CD4-positive, alpha-beta T cell treated with Interleukin-2 at 100 ng/mL for 4 hours (primary cell): ENCODE results near the gene CAMTA1.

Source experiments
- DNase-seq: peaks from one replicate; pipeline ENCODE4 v3.0.0-alpha.2; 2020; ENCODE audit warnings: low spot score

CAMTA1 gene

DNA sequence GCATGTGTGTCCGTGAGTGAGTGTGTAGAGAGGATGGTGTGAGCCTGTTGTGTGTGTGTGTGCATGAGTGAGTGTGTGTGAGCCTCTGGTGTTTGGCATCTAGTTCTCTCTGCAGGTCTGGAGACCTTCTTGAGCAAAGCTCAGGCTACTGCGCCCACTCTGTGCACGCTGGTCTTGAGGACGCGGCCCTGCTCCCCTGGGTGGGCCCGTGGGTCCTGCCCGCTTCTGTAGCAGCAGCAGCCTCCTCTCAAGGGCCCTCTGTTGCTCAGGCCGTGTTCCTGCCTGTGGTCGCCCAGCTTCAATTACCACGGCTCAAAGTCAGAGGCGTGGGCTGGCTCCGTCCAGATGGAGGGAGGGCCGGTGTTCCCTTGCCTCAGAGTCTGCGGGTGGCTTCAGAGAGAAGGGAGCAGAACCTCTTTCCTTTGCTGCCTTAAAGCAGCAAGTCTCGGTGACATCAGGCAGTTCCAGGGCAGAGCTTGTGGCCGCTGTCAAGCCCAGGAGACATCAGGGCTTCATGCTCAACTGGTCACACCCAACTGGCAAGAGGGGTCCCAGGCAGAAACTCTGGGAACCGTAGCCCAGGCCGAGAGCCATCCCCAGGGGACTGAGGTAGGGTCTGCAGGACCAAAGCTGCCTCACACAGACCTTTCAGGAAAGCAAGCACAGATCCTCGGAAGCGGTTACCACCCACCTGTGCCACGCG lies 715.3 kb downstream of the CAMTA1 start:
- DNase-seq: no peak

DNA sequence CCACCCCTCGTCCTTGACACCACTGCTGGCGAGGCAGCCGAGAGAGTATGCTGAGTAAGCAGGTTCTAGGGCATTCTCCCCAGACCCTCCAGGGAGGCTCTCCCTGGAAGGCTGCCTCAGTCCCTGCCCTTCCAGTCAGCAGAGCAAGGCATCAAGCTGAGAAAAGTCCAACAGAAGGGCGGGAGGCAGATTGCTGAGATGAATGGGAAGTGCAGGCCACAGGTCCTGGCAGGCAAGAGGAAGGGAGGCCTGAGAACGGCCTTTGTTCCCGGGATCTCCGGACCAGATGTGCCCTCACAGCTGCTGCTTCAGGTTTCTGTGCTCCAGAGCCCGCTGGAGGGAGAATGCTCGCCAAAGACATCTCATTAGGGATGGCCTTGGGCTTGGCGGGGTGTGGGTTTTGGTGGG lies 715.8 kb downstream of the CAMTA1 start:
- DNase-seq: no peak

DNA sequence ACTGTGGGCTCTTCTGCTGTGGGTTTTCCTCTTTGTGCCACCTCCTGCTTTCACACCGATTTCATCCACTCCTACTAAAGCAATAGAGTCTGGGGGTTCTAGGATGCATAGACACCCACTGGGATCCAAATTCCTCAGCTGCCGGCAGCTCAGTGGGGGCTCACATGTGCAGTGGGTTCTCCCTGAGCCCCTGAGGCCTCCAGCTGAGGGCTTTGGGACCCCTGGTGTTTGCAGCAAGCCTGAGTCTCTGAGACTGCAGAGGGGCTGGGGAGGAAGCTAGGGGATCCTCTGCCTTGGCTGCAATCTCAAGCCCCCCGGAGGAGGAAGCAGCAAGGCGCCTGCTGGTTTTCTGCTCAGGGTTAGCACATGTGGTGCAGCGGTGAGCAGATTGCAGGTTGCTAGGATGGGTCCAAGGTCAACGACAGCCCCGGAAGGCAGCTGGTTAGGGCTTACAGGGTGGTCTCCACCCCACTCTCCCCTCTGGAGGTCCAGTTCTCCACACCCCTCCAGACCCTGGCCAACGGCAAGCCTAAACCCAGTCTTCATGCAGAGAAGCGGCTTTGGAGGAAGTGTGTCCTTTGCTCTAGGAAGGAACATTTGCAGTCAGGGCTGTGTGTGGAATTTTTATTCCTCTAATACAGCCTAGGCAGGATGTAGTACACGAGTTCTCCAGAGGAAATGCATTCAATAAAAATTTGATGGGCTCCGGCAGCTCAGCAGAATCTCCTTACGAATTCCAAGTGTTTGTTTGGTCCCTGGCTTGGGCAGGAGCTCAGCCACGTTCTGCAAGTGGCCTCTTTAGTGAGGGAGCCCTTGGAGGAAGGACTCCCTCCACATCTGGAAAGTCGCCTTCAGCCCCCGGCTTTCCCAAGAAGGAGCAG lies 716.7 kb downstream of the CAMTA1 start:
- no peak for DNase-seq

GRCh38 chr1:7503691-7504437 lies 718.6 kb downstream of the CAMTA1 start:
- DNase-seq: no peak

DNA sequence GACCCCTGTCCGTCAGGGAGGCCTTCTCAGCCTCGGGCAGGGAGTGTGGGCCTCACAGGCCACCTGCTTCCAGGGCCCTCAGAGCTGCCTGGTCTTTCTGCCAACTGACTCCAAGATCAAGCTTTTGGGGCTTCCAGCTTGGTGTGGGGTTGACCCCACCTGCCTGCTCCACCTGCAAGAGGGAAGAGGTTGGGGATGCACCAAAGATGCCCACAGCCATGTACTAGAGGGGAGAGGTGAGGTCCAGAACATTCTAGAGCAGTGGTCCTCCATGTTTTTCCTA lies 719.1 kb downstream of the CAMTA1 start:
- no peak for DNase-seq

DNA sequence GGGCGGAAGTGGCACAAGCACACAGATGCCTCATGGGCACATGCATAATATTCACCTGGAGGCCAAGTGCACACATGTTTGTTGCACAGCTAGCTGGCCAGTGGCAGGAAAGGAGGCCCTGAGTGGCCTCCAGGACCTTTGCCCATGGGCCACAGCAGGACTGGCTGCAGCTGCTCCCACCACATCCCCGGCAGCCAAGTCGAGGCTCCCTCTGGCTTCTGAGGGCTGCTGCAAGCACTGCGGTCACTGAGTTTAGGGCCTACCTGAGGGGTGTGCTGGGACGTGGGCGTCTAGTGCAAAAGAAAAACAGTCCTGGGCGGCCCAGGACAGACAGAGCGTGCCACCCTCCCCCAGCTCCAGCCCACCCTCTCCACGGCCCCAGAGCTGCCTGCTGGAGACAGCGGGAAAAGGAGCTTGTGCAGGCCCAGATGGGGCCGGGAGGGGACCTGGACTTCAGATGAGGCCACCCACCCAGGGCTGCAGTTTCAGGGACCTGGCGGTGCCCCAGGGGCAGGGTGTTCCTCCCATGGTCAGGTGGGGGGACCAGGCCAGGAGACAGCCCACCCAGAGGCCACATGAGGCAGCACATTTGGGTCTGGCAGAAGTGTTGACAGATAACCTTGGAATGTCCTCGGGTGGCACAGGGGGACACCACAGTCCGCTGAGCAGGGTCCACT lies 720.0 kb downstream of the CAMTA1 start:
- DNase-seq: no peak

DNA sequence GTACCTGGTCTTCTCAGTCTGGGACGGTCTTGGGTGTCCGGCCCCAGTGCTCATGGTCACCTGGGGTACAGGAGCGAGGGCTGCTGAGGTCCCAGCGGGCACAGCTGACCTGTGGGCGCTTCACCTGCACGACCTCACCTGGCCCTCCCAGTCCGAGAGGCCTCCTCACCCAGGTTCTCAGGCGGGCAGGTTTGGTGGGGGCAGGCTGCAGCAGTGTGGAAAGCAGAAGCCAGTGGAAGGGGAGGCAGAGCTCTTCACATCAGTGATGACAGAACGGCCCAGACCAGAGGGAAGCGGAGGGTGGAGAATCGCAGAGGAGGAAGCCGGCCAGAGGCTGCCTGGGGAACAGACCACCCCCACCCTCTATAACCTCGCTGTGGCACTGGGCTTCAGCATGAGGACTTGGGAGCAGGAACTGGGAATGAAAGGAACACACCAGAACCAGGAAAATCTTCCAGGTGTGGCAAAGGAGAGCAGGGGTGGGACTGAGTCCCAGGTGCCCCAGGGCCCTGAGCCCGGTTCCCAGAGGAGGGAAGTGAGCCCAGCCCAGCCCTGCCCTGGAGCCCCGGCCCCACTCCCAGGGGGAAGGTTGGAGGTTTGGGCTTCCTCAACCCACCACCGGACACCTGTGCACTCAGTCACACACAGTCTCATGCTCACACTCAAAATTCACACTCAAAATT lies 720.7 kb downstream of the CAMTA1 start:
- no peak for DNase-seq

- DNase-seq: no peak
These were observed 721.4 kb downstream of the CAMTA1 start for GRCh38 chr1:7506454-7507284.

DNA sequence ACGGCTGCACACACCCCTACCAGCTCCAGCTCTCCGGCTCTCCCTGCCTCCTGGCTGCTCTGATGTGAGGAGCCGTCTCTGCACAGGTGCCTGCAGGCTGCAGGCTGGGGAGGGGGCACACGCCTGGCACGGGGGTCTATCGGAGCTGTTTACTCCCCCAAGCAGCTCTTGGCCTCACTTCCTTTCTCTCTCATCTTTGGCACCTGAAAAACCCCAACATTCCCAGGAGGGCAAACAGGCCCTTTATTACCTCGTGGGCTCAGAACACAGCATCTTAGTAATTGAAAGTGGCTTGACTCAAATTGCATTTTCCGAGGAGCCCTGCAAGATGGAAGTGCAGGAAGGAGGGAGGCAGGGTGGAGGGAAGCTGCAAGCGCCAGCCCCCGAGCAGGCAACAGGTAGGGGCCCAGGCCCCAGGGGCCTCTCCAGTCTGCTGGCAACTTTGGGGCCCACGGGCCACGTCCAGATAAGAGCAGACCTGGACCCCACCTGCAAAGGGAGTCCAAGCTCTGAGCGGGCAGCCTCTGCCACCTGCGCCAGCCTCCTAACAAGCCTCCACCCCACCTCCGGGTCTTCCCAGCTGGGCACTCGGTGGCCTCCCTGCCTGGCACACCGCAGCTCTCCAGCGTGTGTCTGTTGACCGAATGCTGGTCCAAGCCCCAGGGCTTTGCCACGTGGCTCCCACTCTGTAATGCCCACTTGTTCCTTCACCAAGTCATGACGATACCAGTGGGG lies 722.2 kb downstream of the CAMTA1 start:
- DNase-seq: no peak

DNA sequence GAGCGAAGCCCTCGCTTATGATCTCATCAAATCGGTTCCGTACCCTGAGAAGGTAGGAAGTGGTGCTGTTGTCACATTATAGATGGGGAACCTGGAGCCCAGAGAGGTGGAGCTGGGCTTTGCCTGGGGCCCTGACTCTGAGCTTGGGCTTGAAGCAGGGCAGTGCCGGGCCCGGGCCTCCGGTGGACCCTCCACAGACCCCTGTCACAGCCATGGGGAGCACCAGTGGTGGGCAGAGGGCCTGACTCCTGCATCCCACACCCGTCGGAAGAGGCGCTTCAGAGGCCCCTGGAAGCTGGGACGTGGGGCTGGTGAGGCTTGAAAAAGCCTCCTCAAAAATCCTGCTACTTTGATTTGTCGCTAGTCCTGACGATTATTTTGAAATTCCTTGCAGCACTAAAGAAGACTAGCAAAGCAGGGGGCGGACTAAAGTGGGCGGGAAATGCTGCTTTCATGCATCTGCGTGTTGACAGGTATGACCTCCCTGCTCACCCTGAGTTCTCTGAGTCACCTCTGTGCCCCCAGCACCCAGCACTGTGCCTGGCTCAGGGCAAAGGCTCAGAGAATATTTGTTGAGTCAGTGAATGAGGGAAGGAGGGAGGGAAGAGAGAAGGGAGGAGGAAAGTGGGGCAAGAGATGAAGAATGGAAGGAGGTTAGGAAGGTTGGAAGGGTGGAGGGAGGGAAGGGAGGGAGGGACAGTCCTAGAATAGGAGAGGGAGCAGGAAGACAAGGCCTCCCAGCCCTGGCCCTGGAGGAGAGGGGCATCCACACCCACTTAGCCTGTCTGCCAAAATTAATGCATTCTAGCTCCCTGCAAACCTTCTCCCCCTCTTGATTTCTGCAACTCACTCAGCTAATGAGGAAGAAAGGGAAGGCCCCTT lies 723.0 kb downstream of the CAMTA1 start:
- no peak for DNase-seq

DNA sequence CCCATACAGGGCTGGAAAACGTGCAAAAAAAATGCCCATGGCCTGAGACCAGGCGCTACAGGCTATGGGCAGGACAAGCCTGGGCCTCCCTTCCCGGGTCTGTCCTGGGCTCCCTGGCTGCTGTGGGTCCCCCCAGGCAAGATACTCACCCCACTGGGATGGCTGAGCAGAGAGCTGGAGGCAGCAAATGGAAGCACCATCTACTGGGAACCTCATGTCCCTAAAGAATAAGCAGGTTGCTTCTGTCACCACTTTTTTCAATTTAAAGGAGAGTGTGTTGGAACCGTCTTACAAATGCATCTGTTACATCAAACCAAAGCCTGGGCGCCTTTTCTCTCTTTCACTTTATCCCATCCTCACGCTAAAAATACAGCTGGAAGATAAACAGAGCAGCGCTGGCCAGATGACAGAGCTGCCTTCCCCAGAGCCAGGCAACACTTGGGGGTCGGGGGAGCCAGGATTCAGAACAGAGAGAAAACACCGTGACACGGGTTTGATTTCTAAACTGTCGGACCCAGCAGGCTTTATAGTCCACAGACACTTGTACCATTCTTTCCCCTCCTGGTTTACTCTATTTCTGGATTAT lies 723.8 kb downstream of the CAMTA1 start:
- no peak for DNase-seq

- no peak for DNase-seq
These were observed 724.3 kb downstream of the CAMTA1 start for GRCh38 chr1:7509598-7509997.

GRCh38 chr1:7510389-7510931 lies 725.2 kb downstream of the CAMTA1 start:
- no peak for DNase-seq

GRCh38 chr1:7511381-7511780 lies 726.1 kb downstream of the CAMTA1 start:
- DNase-seq: no peak

GRCh38 chr1:7513081-7513480 lies 727.8 kb downstream of the CAMTA1 start:
- no peak for DNase-seq

DNA sequence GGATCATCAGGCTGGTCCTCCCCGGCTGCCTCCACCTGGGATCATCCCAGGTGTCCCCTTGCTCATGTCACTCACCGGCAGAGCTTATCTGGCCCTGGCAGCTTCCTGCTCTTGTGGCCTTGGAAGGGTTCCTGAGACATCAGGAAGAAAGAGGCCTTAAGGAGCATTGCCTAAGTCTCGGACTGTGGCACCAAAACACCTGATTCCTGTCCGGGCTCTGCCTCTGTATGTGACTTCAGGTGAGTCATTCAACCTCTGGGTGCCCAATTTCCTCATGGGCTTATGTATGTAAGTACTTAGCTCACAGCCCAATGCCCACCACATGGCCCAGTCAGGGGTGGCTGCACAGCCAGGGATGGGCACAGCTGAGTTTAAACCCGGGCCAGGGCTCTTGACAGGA lies 729.9 kb downstream of the CAMTA1 start:
- DNase-seq: no peak

DNA sequence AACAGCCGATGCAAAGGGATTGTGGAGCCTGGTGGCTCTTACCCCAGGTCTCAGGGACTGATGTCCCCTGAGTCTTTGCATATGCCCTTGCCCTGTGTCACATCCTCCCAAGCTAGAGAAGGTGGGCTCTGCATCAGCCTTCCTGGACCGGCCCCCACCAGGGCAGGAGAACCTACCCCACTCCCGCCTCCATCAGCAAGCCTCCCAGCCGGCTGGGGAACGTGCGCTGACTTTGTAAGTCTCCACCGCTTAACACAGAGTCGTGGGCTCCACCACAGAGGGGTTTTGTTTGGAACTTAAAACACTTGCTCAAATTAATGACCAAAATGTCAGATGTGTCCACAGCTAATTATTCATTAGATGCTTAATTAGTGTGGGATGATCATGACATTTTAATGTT lies 730.6 kb downstream of the CAMTA1 start:
- DNase-seq: no peak

DNA sequence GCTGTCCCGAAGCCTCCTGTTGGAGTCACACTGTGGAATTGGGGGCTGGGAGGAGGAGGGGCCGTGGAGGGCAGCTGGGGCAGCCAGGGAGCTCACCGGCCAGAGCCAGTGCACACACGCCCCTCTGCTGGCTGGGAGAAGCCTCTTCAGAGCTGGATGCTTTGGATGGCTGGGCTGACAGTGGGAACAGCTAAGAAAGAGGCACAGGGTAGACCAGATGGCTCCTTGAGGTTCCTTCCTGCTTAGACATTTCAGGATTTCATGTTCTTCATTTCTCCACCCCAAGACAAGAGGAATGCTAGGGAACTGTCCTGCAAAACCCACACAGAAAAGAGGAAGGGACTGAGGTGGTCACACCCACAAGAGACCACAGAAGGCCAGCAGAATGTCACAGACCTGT lies 731.1 kb downstream of the CAMTA1 start:
- DNase-seq: no peak

- no peak for DNase-seq
These were observed 731.7 kb downstream of the CAMTA1 start for GRCh38 chr1:7516929-7517328.
